Heart right ventricle (tissue), 16 donors: ENCODE data around the gene ADGRE2. TPM values are rescaled to one million over a fixed set of nuclear protein-coding genes. Genes with fewer than 3 reads are reported as not detected.

Experiments
- ATAC-seq, 8 donors: fragments of 200-7000 bp; cut with Tn5 transposase; one replicate each; pipeline ENCODE4 v1.9.1; 2020; ENCODE audit warnings: mild to moderate bottlenecking in 8 of 8, moderate library complexity in 8 of 8, moderate number of reproducible peaks in 1 of 8
- DNase-seq, 2 donors: peaks; one replicate each; pipeline ENCODE4 v3.0.0-alpha.2; 2020
- H3K27ac ChIP-seq, 10 donors: fragments of 200-600 bp; sonication (generic) in 2 of 10; one replicate each; pipeline versions ENCODE4 v1.5.0 to v1.8.0; 2020 to 2022; ENCODE audit warnings: mild to moderate bottlenecking in 3 of 10
- H3K27me3 ChIP-seq, 7 donors: fragments of 200-600 bp; one replicate each; pipeline ENCODE4 v1.8.0; 2021 to 2022; ENCODE audit warnings: mild to moderate bottlenecking in 2 of 7
- H3K36me3 ChIP-seq, 9 donors: fragments of 200-600 bp; sonication (generic) in 1 of 9; one replicate each; pipeline versions ENCODE4 v1.5.0 to v1.8.0; 2020 to 2022; ENCODE audit warnings: mild to moderate bottlenecking in 2 of 9
- H3K4me1 ChIP-seq, 9 donors: fragments of 200-600 bp; sonication (generic) in 1 of 9; one replicate each; pipeline versions ENCODE4 v1.5.0 to v1.8.0; 2020 to 2022; ENCODE audit warnings: mild to moderate bottlenecking in 4 of 9
- H3K4me3 ChIP-seq, 10 donors: fragments of 200-600 bp; sonication (generic) in 2 of 10; one replicate each; pipeline versions ENCODE4 v1.5.0 to v1.8.0; 2020 to 2022; ENCODE audit warnings: mild to moderate bottlenecking in 7 of 10, moderate library complexity in 2 of 10
- H3K9me3 ChIP-seq, 11 donors: fragments of 200-600 bp in 10 of 11; sonication (generic) in 2 of 11; one replicate each; pipeline versions ENCODE4 v1.5.0 to v1.8.0; 2013 to 2022; ENCODE audit warnings: mild to moderate bottlenecking in 2 of 11, control low read depth in 1 of 11, moderate library complexity in 1 of 11
- WGBS, 2 donors: extraction: QIAGEN DNeasy Blood & Tissue Kit; methylation state at CpG; one replicate each; pipeline ENCODE4 v1.1.7; 2013; ENCODE audit warnings: inconsistent platforms in 1 of 2; 5-methylcytosine and 5-hydroxymethylcytosine counted together
- intact Hi-C, 10 donors: fragments of 100-400 bp; cut with DNase I; formaldehyde crosslinking; loops; one replicate each; pipeline versions ENCODE4 v1.11.1 to v1.14.2; 2022
- polyA plus RNA-seq, 2 donors: library from polyadenylated mRNA; stranded (reverse); fragments of 200-250 nt; gene quantifications; one replicate each; pipeline ENCODE4 v1.2.3, GENCODE V29; 2013
- total RNA-seq, 10 donors: library from RNA; stranded (reverse); fragmentation: NEBNext Ultra II Directional in 3 of 10; extraction: Animal tissue kit (Norgen Biotek cat#: 25700) in 3 of 10; gene quantifications; one replicate each; pipeline versions ENCODE4 v1.2.1 to v1.2.4, GENCODE V29; 2021 to 2023
- TF ChIP-seq, protein P1 (sequence below), 9 donors: fragments of 200-600 bp; sonication (generic) in 2 of 9; IDR thresholded peaks; one replicate each; pipeline versions ENCODE4 v1.5.0 to v1.8.0; 2021 to 2022; ENCODE audit warnings: antibody characterized with exemption in 9 of 9, mild to moderate bottlenecking in 5 of 9, moderate library complexity in 1 of 9
- donor health status: Arrhythmogenic right ventricular cardiomyopathy.
- donor health status: ischemic (EF 13 %, LVEDD 7.1; RV severe dilation, severe dysfunction).
- donor health status: healthy with polysubstance abuse.
- donor health status: DM: no; HTN: yes; CAD: no.
- donor health status: DM: no; HTN: no; CAD: no.
- donor health status: ischemic (EF 25% LVEDD 6.9; RV normal size, moderate dysfunction).
- donor health status: ischemic (EF 25% LVEDD 5.7; RV mildly dilated, moderate dysfunction).
- donor health status: healthy.
- donor health status: DM: yes; HTN: yes; CAD: no.
- donor health status: Ischemic cardiomyopathy.
- donor health status: ischemic (EF 35%, LVEDD 5.7; RV mildly dilated, moderate dysfunction).
- donor health status: nonischemic (EF 11% LVEDD 7.7; RV severe dilation, severe dysfunction).
- donor health status: DM: yes; HTN: yes; CAD: no.
- donor health status: PGD.
- donor health status: ischemic (EF 29% LVEDD 5.4; RV normal size, mild dysfunction).
- donor health status: nonischemic (EF 23%, LVEDD 6.1; RV moderate dilation, normal function).

The ADGRE2 gene
- total and polyA plus RNA-seq, 12 donors: 0.17 to 5.0 (median 0.79) TPM

- Histone ChIP-seq H3K4me1 (no peaks in the 10 kb centered on the region), H3K27ac (no peak overlapping the region), H3K9me3 (peaks cover 11 to 100% (median 96%) of the 10 kb centered on the region in 11 donors), H3K27me3 (no peaks in the 10 kb centered on the region), H3K4me3 (no peak overlapping the region), H3K36me3 (peaks cover 28 to 100% (median 85%) of the 10 kb centered on the region in 9 donors)
- ATAC-seq (no peak), DNase-seq (no peak)
- intact Hi-C loops: no loop called here
- TF ChIP-seq, protein P1, sequence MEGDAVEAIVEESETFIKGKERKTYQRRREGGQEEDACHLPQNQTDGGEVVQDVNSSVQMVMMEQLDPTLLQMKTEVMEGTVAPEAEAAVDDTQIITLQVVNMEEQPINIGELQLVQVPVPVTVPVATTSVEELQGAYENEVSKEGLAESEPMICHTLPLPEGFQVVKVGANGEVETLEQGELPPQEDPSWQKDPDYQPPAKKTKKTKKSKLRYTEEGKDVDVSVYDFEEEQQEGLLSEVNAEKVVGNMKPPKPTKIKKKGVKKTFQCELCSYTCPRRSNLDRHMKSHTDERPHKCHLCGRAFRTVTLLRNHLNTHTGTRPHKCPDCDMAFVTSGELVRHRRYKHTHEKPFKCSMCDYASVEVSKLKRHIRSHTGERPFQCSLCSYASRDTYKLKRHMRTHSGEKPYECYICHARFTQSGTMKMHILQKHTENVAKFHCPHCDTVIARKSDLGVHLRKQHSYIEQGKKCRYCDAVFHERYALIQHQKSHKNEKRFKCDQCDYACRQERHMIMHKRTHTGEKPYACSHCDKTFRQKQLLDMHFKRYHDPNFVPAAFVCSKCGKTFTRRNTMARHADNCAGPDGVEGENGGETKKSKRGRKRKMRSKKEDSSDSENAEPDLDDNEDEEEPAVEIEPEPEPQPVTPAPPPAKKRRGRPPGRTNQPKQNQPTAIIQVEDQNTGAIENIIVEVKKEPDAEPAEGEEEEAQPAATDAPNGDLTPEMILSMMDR (IDR thresholded peaks at IDR 0.05): no peak
- WGBS, 2 donors: 97 to 98% methylated on average over 3 of the region's 3 CpGs
Observed at GRCh38 chr19:14719162-14719561, 59.2 kb downstream of the ADGRE2 start.

- whole genome bisulfite sequencing, 2 donors: 95 to 97% methylated on average over 18 of the region's 18 CpGs
- H3K27me3 ChIP-seq: no peaks in the 10 kb centered on the region
- intact Hi-C loops: no loop called here
- H3K36me3 ChIP-seq: peaks cover 28 to 100% (median 91%) of the 10 kb centered on the region in 9 donors
- TF ChIP-seq, protein P1 (IDR thresholded peaks at IDR 0.05): no peak
- H3K4me1 ChIP-seq: no peaks in the 10 kb centered on the region
- ATAC-seq: no peak
- H3K9me3 ChIP-seq: peaks cover 11 to 100% (median 93%) of the 10 kb centered on the region in 11 donors
- DNase-seq: no peak
- H3K4me3 ChIP-seq: peak overlapping the region in 1 of 10 donors; percentile 0
- no peak overlapping the region for H3K27ac ChIP-seq
Observed at GRCh38 chr19:14718522-14719116, 59.7 kb downstream of the ADGRE2 start.

- WGBS, 2 donors: 96 to 97% methylated on average over 4 of the region's 4 CpGs
- H3K36me3 ChIP-seq: peaks cover 28 to 100% (median 98%) of the 10 kb centered on the region in 9 donors
- H3K9me3 ChIP-seq: peaks cover 11 to 98% (median 67%) of the 10 kb centered on the region in 11 donors
- H3K4me1 ChIP-seq: no peaks in the 10 kb centered on the region
- intact Hi-C loops: no loop called here
- no peak overlapping the region for H3K4me3 ChIP-seq
- H3K27me3 ChIP-seq: no peaks in the 10 kb centered on the region
- TF ChIP-seq, protein P1 (IDR thresholded peaks at IDR 0.05): no peak
- H3K27ac ChIP-seq: no peak overlapping the region
- no peak for DNase-seq
- ATAC-seq: no peak
Observed at GRCh38 chr19:14715841-14716240, 62.5 kb downstream of the ADGRE2 start.

GRCh38 chr19:14704450-14704849 is 73.9 kb downstream of the ADGRE2 start:
- ATAC-seq: no peak
- WGBS, 2 donors: 92 to 93% methylated on average over 6 of the region's 6 CpGs

More at GRCh38 chr19:14704450-14704849, 73.9 kb downstream of the ADGRE2 start:
- H3K27me3 ChIP-seq: no peaks in the 10 kb centered on the region
- TF ChIP-seq, protein P1 (IDR thresholded peaks at IDR 0.05): no peak
- no peak for DNase-seq
- peaks cover 9 to 100% (median 94%) of the 10 kb centered on the region in 9 donors for H3K36me3 ChIP-seq
- peaks cover 0 to 11% (median 0%) of the 10 kb centered on the region in 11 donors for H3K9me3 ChIP-seq
- intact Hi-C loops: no loop called here
- H3K27ac ChIP-seq: no peak overlapping the region
- no peak overlapping the region for H3K4me3 ChIP-seq
- H3K4me1 ChIP-seq: no peaks in the 10 kb centered on the region
